Glutamatergic neuron (in vitro differentiated cells): ENCODE results near the gene IFT43. TPM values are rescaled to one million over a fixed set of nuclear protein-coding genes. Genes with fewer than 3 reads are reported as not detected.

ENCODE experiments used
- DNase-seq: peaks from one replicate; pipeline ENCODE4 v3.0.0; 2022
- H3K27ac Mint-ChIP-seq: one replicate; pipeline ENCODE4 v1.8.0; 2020; ENCODE audit warnings: mild to moderate bottlenecking, mixed read lengths, inconsistent platforms; ENCODE audit not compliant: unreplicated experiment
- H3K27me3 Mint-ChIP-seq: one replicate; pipeline ENCODE4 v1.8.0; 2020; ENCODE audit warnings: mild to moderate bottlenecking, moderate library complexity, mixed read lengths, inconsistent platforms; ENCODE audit not compliant: unreplicated experiment
- H3K36me3 Mint-ChIP-seq: one replicate; pipeline ENCODE4 v1.8.0; 2020; ENCODE audit warnings: mild to moderate bottlenecking, mixed read lengths, inconsistent platforms; ENCODE audit not compliant: unreplicated experiment
- H3K4me1 Mint-ChIP-seq: one replicate; pipeline ENCODE4 v1.8.0; 2020; ENCODE audit warnings: mild to moderate bottlenecking, low read depth, mixed read lengths, inconsistent platforms; ENCODE audit not compliant: unreplicated experiment
- H3K4me3 Mint-ChIP-seq: one replicate; pipeline ENCODE4 v1.8.0; 2020; ENCODE audit warnings: mild to moderate bottlenecking, mixed read lengths, inconsistent platforms; ENCODE audit not compliant: unreplicated experiment
- H3K9me3 Mint-ChIP-seq: one replicate; pipeline ENCODE4 v1.8.0; 2020; ENCODE audit warnings: mild to moderate bottlenecking, moderate library complexity, mixed read lengths, inconsistent platforms; ENCODE audit not compliant: unreplicated experiment
- total RNA-seq: library from RNA; stranded (reverse); fragmentation: NEBNext Ultra II Directional; extraction: Animal tissue kit (Norgen Biotek cat#: 25700); gene quantifications from one replicate; pipeline ENCODE4 v1.2.1, GENCODE V29; 2021; ENCODE audit not compliant: unreplicated experiment
- TF ChIP-seq, protein P1 (sequence below): fragments of 200-600 bp; sonication (generic); IDR thresholded peaks from one replicate; pipeline ENCODE4 v1.5.0; 2021; ENCODE audit not compliant: partially characterized antibody, unreplicated experiment

The IFT43 gene
- total RNA-seq, 1 donor from 2014 or later: 30.2 TPM

DNA sequence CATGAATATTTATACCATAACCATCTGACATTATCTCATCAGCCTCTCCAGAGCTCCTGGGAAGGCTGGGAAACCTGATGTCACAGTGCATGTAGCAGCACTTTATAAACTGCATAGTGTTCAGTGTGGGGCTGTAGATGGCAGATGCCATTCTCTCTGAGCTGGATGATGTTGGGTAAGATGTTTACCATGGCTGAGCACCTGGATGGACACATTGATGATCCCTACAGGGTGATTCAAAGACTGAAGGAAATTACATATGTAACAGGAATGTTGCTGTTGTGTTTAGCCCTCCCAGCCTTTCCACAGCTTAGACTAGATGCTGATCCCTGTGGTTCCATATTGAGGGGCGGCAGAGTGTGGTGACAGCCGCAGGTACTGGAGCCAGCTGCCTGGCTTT lies 37.4 kb downstream of the IFT43 start:
- Mint-ChIP-seq H3K36me3 (peaks cover 26% of the 10 kb centered on the region), H3K27ac (no peak overlapping the region), H3K9me3 (peaks cover 6% of the 10 kb centered on the region)

DNA sequence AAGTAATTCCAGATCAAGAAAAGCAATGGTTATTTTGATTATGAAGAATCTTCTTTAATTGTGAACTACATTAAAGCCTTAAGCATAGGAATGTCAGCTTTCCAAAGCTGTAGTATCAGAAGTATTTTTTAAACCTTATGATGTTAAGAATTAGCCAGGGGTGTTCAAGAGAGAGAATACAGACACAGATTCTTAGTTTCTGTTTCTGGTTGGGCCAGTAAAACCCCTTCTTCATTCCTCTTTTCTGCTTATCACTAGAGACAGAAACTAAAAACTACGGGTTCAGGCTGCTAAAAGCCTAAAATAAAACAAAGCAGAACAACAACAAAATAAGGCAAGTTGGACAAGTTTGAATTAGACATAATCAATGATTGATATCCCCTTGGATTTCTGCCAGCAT lies 38.2 kb downstream of the IFT43 start:
- Mint-ChIP-seq H3K27ac (no peak overlapping the region), H3K27me3 (no peaks in the 10 kb centered on the region), H3K36me3 (peaks cover 19% of the 10 kb centered on the region), H3K9me3 (peaks cover 6% of the 10 kb centered on the region), H3K4me1 (no peaks in the 10 kb centered on the region), H3K4me3 (no peak overlapping the region)
- no peak for DNase-seq
- TF ChIP-seq, protein P1, sequence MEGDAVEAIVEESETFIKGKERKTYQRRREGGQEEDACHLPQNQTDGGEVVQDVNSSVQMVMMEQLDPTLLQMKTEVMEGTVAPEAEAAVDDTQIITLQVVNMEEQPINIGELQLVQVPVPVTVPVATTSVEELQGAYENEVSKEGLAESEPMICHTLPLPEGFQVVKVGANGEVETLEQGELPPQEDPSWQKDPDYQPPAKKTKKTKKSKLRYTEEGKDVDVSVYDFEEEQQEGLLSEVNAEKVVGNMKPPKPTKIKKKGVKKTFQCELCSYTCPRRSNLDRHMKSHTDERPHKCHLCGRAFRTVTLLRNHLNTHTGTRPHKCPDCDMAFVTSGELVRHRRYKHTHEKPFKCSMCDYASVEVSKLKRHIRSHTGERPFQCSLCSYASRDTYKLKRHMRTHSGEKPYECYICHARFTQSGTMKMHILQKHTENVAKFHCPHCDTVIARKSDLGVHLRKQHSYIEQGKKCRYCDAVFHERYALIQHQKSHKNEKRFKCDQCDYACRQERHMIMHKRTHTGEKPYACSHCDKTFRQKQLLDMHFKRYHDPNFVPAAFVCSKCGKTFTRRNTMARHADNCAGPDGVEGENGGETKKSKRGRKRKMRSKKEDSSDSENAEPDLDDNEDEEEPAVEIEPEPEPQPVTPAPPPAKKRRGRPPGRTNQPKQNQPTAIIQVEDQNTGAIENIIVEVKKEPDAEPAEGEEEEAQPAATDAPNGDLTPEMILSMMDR: no peak

More for the DNA sequence above, 37.4 kb downstream of the IFT43 start:
- Mint-ChIP-seq H3K4me3 (no peak overlapping the region), H3K27me3 (peaks cover 1% of the 10 kb centered on the region), H3K4me1 (no peaks in the 10 kb centered on the region)
- TF ChIP-seq, protein P1: no peak
- DNase-seq: no peak

DNA sequence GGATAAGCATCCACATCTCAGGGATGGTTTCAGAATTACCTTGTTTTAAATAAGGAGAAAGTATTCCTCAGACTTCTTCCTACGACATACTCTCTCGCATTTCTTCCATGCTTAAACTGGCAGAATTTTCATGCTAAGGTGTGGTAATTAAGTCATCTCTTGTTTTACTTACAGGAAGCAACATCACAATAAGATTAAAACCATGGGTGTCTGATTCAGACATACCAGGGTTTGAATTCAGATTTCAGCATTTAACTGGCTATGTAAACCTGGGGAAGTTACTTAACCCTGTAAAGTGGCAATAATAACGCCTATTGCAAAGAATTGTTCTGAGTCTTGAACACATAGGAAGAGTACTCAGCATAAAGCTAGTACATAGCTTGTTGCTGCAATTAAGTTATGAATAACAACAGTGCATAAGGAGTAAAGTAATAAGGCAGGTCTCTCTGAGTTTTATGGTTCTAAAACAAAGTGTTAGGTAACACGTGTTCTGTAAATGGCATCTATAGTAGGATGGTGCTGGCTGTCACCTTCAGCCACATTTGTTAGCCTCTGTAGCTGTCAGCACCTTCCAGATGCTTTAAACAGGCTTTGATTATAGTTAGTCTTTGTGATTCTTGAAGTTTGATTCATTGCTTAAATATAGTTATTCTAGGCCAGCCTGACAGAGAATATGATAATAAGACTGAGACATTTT lies 38.8 kb downstream of the IFT43 start:
- Mint-ChIP-seq H3K27ac (no peak overlapping the region), H3K4me1 (no peaks in the 10 kb centered on the region), H3K36me3 (peaks cover 13% of the 10 kb centered on the region), H3K27me3 (no peaks in the 10 kb centered on the region), H3K4me3 (no peak overlapping the region), H3K9me3 (peaks cover 6% of the 10 kb centered on the region)
- DNase-seq: no peak
- TF ChIP-seq, protein P1: no peak

DNA sequence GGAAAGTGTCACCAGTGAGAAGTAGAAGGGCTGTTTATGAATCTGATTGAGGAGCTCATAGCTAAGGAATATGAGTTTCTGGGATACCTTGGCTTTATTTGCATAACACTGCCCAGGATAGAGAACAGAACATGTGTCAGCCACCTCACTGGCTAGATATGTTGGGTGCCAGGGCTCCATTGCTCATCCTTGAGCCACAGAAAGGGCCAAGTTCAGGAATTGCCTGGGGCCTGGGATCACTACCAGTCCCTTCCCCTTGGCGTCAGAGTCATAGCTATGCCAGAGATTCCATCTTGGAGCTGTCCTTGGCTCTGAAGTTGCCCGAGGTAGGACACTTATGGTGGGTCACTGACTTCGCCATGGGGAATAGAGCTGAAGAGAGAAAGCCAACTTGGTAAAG lies 49.0 kb downstream of the IFT43 start:
- Mint-ChIP-seq H3K9me3 (no peaks in the 10 kb centered on the region), H3K4me3 (no peak overlapping the region), H3K27ac (no peak overlapping the region), H3K4me1 (peaks cover 2% of the 10 kb centered on the region), H3K36me3 (no peaks in the 10 kb centered on the region), H3K27me3 (no peaks in the 10 kb centered on the region)
- TF ChIP-seq, protein P1: no peak
- no peak for DNase-seq

DNA sequence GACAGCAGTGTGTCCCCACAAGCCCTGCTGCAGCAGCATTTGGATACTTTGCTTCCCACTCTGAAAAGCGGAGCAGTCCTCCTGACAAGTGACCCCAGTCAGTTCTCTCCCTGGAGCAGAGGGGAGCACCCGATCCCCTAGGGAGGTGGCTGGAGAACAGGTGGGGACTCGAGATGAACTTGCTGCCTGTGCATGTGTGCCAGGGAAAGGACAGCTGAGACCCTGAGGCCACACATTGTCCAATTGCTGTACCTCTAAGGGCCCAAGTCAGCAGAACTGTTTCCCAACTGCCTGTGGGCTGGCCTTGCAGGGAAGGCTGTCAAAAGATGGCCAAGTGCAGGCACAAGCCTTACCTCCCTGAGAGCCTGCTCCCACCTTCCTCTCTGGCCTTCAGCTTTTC lies 55.1 kb downstream of the IFT43 start:
- H3K27me3 Mint-ChIP-seq: no peaks in the 10 kb centered on the region
- no peaks in the 10 kb centered on the region for H3K9me3 Mint-ChIP-seq
- H3K4me1 Mint-ChIP-seq: peaks cover 5% of the 10 kb centered on the region
- no peak for DNase-seq
- H3K4me3 Mint-ChIP-seq: no peak overlapping the region
- TF ChIP-seq, protein P1: no peak
- no peak overlapping the region for H3K27ac Mint-ChIP-seq
- no peaks in the 10 kb centered on the region for H3K36me3 Mint-ChIP-seq
